Measurements from ENCODE around the gene GPR31.

GPR31 gene

GRCh38 chr6:167152862-167153261 is 4.9 kb downstream of the GPR31 start:
- H3K4me3 ChIP-seq (ENCODE audit: low read depth, low read length, poor library complexity, severe bottlenecking) = peak overlapping the region; percentile 51

GRCh38 chr6:167151648-167152047 is 6.1 kb downstream of the GPR31 start:
- peaks cover 63% of the 10 kb centered on the region for H3K4me1 ChIP-seq (ENCODE audit: insufficient read depth, low read length, severe bottlenecking)

More at GRCh38 chr6:167152862-167153261, 4.9 kb downstream of the GPR31 start:
- Histone ChIP-seq H3K9me3 (ENCODE audit: low read length) (no peaks in the 10 kb centered on the region), H3K27ac (ENCODE audit: low read depth, low read length, poor library complexity, severe bottlenecking) (peak overlapping the region; percentile 92), H3F3A (ENCODE audit: insufficient read depth, low read length) (no peaks in the 10 kb centered on the region), H2AFZ (ENCODE audit: low read length) (no peak overlapping the region), H3K9ac (ENCODE audit: low read length) (peak overlapping the region; percentile 52), H3K4me1 (ENCODE audit: insufficient read depth, low read length, severe bottlenecking) (peaks cover 68% of the 10 kb centered on the region), H3K79me2 (ENCODE audit: insufficient read depth, low read length) (no peaks in the 10 kb centered on the region), H3K4me2 (ENCODE audit: low read length) (peak overlapping the region; percentile 73), H4K20me1 (ENCODE audit: insufficient read depth, low read length) (no peaks in the 10 kb centered on the region), H3K9me2 (ENCODE audit: low read depth, low read length) (no peaks in the 10 kb centered on the region), H3K27me3 (ENCODE audit: insufficient read depth, low read length) (no peaks in the 10 kb centered on the region), H3K36me3 (ENCODE audit: insufficient read depth, low read length) (no peaks in the 10 kb centered on the region)
- TF ChIP-seq CTCF (IDR thresholded peaks at IDR 0.05; ENCODE audit: low read length) (no peak), EZH2 (IDR thresholded peaks at IDR 0.05; ENCODE audit: borderline replicate concordance, low read length) (no peak)

GRCh38 chr6:167150941-167151549 is 6.7 kb downstream of the GPR31 start:
- Histone ChIP-seq H4K20me1 (ENCODE audit: insufficient read depth, low read length) (no peaks in the 10 kb centered on the region), H3K27ac (ENCODE audit: low read depth, low read length, poor library complexity, severe bottlenecking) (peak overlapping the region; percentile 92), H3K9me3 (ENCODE audit: low read length) (no peaks in the 10 kb centered on the region), H3K4me2 (ENCODE audit: low read length) (peak overlapping the region; percentile 73), H3K4me3 (ENCODE audit: low read depth, low read length, poor library complexity, severe bottlenecking) (peak overlapping the region; percentile 51), H2AFZ (ENCODE audit: low read length) (no peak overlapping the region), H3K36me3 (ENCODE audit: insufficient read depth, low read length) (no peaks in the 10 kb centered on the region), H3K9me2 (ENCODE audit: low read depth, low read length) (no peaks in the 10 kb centered on the region), H3K9ac (ENCODE audit: low read length) (peak overlapping the region; percentile 44; the same call in 1 of the 2 replicates), H3F3A (ENCODE audit: insufficient read depth, low read length) (no peaks in the 10 kb centered on the region), H3K4me1 (ENCODE audit: insufficient read depth, low read length, severe bottlenecking) (peaks cover 63% of the 10 kb centered on the region), H3K27me3 (ENCODE audit: insufficient read depth, low read length) (no peaks in the 10 kb centered on the region), H3K79me2 (ENCODE audit: insufficient read depth, low read length) (no peaks in the 10 kb centered on the region)
- no peak for TF ChIP-seq EZH2 (IDR thresholded peaks at IDR 0.05; ENCODE audit: borderline replicate concordance, low read length)

More at GRCh38 chr6:167151648-167152047, 6.1 kb downstream of the GPR31 start:
- Histone ChIP-seq H3F3A (ENCODE audit: insufficient read depth, low read length) (no peaks in the 10 kb centered on the region), H3K79me2 (ENCODE audit: insufficient read depth, low read length) (no peaks in the 10 kb centered on the region), H3K36me3 (ENCODE audit: insufficient read depth, low read length) (no peaks in the 10 kb centered on the region), H3K4me3 (ENCODE audit: low read depth, low read length, poor library complexity, severe bottlenecking) (peak overlapping the region; percentile 51), H3K9me3 (ENCODE audit: low read length) (no peaks in the 10 kb centered on the region), H3K9me2 (ENCODE audit: low read depth, low read length) (no peaks in the 10 kb centered on the region), H2AFZ (ENCODE audit: low read length) (no peak overlapping the region), H3K27me3 (ENCODE audit: insufficient read depth, low read length) (no peaks in the 10 kb centered on the region), H3K27ac (ENCODE audit: low read depth, low read length, poor library complexity, severe bottlenecking) (peak overlapping the region; percentile 92), H3K4me2 (ENCODE audit: low read length) (peak overlapping the region; percentile 73), H4K20me1 (ENCODE audit: insufficient read depth, low read length) (no peaks in the 10 kb centered on the region), H3K9ac (ENCODE audit: low read length) (peak overlapping the region; percentile 44; the same call in 1 of the 2 replicates)
- no peak for TF ChIP-seq EZH2 (IDR thresholded peaks at IDR 0.05; ENCODE audit: borderline replicate concordance, low read length)
- no peak for TF ChIP-seq CTCF (IDR thresholded peaks at IDR 0.05; ENCODE audit: low read length)

Measured in OCI-LY1 (cell line).